Parathyroid adenoma (tissue), 2 donors: ENCODE data around the gene ALKBH3.

Source experiments
- H2AFZ ChIP-seq: fragments of 300-600 bp; sonication (generic); one replicate; pipeline ENCODE4 v1.7.0; 2017; ENCODE audit warnings: antibody characterized with exemption, mild to moderate bottlenecking
- H3K27ac ChIP-seq: fragments of 300-600 bp; sonication (generic); one replicate; pipeline ENCODE4 v1.7.0; 2017
- H3K27me3 ChIP-seq: fragments of 300-600 bp; sonication (generic); one replicate; pipeline ENCODE4 v1.7.0; 2017; ENCODE audit warnings: low read length; ENCODE audit not compliant: control insufficient read depth, insufficient read depth
- H3K36me3 ChIP-seq: fragments of 300-600 bp; sonication (generic); one replicate; pipeline ENCODE4 v1.7.0; 2017; ENCODE audit warnings: low read length; ENCODE audit not compliant: control insufficient read depth, insufficient read depth
- H3K4me1 ChIP-seq: fragments of 300-600 bp; sonication (generic); one replicate; pipeline ENCODE4 v1.7.0; 2017; ENCODE audit warnings: control low read depth
- H3K4me2 ChIP-seq: fragments of 300-600 bp; sonication (generic); one replicate; pipeline ENCODE4 v1.7.0; 2017; ENCODE audit warnings: low read length
- H3K4me3 ChIP-seq: fragments of 300-600 bp; sonication (generic); one replicate; pipeline ENCODE4 v1.7.0; 2017; ENCODE audit warnings: low read depth, low read length
- H3K79me2 ChIP-seq: fragments of 300-600 bp; sonication (generic); one replicate; pipeline ENCODE4 v1.7.0; 2017; ENCODE audit warnings: control low read depth
- H3K9ac ChIP-seq: fragments of 300-600 bp; sonication (generic); one replicate; pipeline ENCODE4 v1.7.0; 2017; ENCODE audit warnings: mild to moderate bottlenecking
- H3K9me3 ChIP-seq: fragments of 300-600 bp; sonication (generic); one replicate; pipeline ENCODE4 v1.7.0; 2017; ENCODE audit warnings: low read length; ENCODE audit not compliant: control insufficient read depth
- CTCF ChIP-seq: fragments of 300-600 bp; sonication (generic); IDR thresholded peaks from one replicate; pipeline ENCODE4 v1.7.0; 2017; ENCODE audit warnings: antibody characterized with exemption, mild to moderate bottlenecking
- donor health status: primary hyperparathyroidism.

The ALKBH3 gene

GRCh38 chr11:43880640-43881159 lies at the start of gene ALKBH3:
Gene ALKBH3 (plus strand): TSS chr11:43880831. CDS start chr11:43882653, 1,822 bp downstream.
- peak within 1 kb of the TSS; percentile 32 for H3K27ac ChIP-seq
- H3K79me2 ChIP-seq: no peaks in the 10 kb centered on the region
- H3K9ac ChIP-seq: peak within 1 kb of the TSS; percentile 76

GRCh38 chr11:43830928-43831440 lies 49.6 kb upstream of the ALKBH3 start:
- no peaks in the 10 kb centered on the region for H3K9me3 ChIP-seq
- H3K4me2 ChIP-seq: no peak overlapping the region
- H3K4me3 ChIP-seq: no peak overlapping the region
- H3K36me3 ChIP-seq: no peaks in the 10 kb centered on the region
- no peak overlapping the region for H2AFZ ChIP-seq
- H3K27ac ChIP-seq: no peak overlapping the region
- H3K27me3 ChIP-seq: no peaks in the 10 kb centered on the region
- no peaks in the 10 kb centered on the region for H3K79me2 ChIP-seq
- TF ChIP-seq CTCF: no peak
- peaks cover 4% of the 10 kb centered on the region for H3K4me1 ChIP-seq
- no peak overlapping the region for H3K9ac ChIP-seq

More at GRCh38 chr11:43880640-43881159, at the start of gene ALKBH3:
- Histone ChIP-seq H2AFZ (peak within 1 kb of the TSS; percentile 99), H3K36me3 (no peaks in the 10 kb centered on the region), H3K27me3 (no peaks in the 10 kb centered on the region), H3K4me3 (peak within 1 kb of the TSS; percentile 90), H3K4me2 (peak within 1 kb of the TSS; percentile 65), H3K4me1 (no peaks in the 10 kb centered on the region), H3K9me3 (no peaks in the 10 kb centered on the region)
- no peak for TF ChIP-seq CTCF

DNA sequence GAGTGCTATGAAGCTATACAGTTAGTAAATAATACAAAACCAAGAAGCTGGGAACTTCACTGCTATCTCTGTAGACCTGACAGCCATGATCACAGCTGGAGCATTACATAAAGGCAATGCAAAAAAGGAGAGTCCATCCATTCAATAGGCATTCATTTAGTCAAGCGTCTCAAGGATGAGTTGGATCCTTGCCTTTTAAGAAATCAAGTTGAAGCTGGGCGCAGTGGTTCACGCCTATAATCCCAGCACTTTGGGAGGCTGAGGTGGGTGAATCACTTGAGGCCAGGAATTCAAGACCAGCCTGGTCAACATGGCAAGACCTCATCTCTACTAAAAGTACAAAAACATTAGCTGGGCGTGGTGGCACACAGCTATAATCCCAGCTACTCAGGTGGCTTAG lies 48.1 kb upstream of the ALKBH3 start:
- Histone ChIP-seq H3K4me1 (peaks cover 4% of the 10 kb centered on the region), H3K9me3 (no peaks in the 10 kb centered on the region), H3K4me2 (no peak overlapping the region), H2AFZ (no peak overlapping the region), H3K27ac (no peak overlapping the region), H3K36me3 (no peaks in the 10 kb centered on the region), H3K27me3 (no peaks in the 10 kb centered on the region), H3K9ac (no peak overlapping the region), H3K4me3 (no peak overlapping the region), H3K79me2 (no peaks in the 10 kb centered on the region)
- no peak for TF ChIP-seq CTCF

DNA sequence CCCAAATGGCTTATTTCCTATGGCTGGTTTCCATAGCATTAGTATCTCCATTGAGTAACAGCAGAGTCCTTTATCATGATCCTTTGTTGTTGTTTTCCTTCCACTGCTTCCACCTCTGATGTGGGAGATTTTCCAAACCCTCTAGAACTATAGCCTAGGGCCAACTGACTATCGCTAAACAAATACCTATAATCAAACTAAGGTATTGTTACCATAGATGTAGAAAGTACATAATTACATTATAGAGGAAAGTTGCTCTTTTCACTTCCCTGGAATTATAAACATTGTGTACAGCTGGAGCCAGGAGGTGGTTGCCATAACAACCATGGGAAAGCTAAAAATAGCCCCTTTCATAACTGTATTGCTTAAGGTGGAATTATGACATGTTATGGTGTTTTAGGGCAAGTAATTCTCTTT lies 47.0 kb upstream of the ALKBH3 start:
- Histone ChIP-seq H3K9ac (no peak overlapping the region), H3K4me1 (peaks cover 4% of the 10 kb centered on the region), H3K36me3 (no peaks in the 10 kb centered on the region), H3K79me2 (no peaks in the 10 kb centered on the region), H3K27ac (peak overlapping the region; percentile 19), H3K9me3 (no peaks in the 10 kb centered on the region), H2AFZ (no peak overlapping the region), H3K27me3 (no peaks in the 10 kb centered on the region), H3K4me2 (no peak overlapping the region), H3K4me3 (no peak overlapping the region)
- TF ChIP-seq CTCF: no peak

- no peak overlapping the region for H2AFZ ChIP-seq
- no peak overlapping the region for H3K4me2 ChIP-seq
- no peak overlapping the region for H3K4me3 ChIP-seq
- no peak for TF ChIP-seq CTCF
- H3K9ac ChIP-seq: no peak overlapping the region
- peaks cover 4% of the 10 kb centered on the region for H3K4me1 ChIP-seq
- H3K79me2 ChIP-seq: no peaks in the 10 kb centered on the region
- no peaks in the 10 kb centered on the region for H3K9me3 ChIP-seq
- H3K27me3 ChIP-seq: no peaks in the 10 kb centered on the region
- H3K36me3 ChIP-seq: no peaks in the 10 kb centered on the region
- H3K27ac ChIP-seq: no peak overlapping the region
Measured at GRCh38 chr11:43834286-43834685, 46.3 kb upstream of the ALKBH3 start.
